G401.6 (cell line): ENCODE results near the gene ZC2HC1B.
A peak's percentile ranks its signal among the peaks of the same experiment; 100 is the strongest.

ENCODE experiments used
- FAIRE-seq: peaks from 2 replicates; lab custom pipeline; 2012; peaks lifted over from hg19 to GRCh38; lab: Jason Lieb, UNC

Gene ZC2HC1B

GRCh38 chr6:143961886-143962878 lies 97.9 kb downstream of the ZC2HC1B start:
- FAIRE-seq = no peak

- no peak for FAIRE-seq
Measured at GRCh38 chr6:143963158-143963919, 99.1 kb downstream of the ZC2HC1B start.

DNA sequence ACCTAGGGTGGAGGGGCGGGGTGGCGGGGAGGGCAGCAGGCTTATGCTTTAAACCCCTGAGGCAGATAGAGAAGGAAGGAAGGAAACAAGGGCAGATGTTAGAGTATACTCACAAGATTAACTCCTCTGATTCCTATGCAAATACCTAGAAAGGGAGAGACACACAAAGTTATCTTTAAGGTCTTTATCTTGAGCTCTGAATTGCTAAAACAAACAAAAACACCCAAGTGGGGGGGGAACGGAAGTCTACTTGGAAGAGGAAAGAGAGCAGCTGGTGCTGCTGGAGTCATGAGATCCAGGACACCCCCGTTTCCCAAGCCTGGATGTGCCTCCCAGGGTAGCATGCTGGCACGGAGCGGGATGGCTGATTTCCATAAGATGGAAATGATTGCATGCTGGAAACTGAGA lies 100.4 kb downstream of the ZC2HC1B start:
- FAIRE-seq = no peak

DNA sequence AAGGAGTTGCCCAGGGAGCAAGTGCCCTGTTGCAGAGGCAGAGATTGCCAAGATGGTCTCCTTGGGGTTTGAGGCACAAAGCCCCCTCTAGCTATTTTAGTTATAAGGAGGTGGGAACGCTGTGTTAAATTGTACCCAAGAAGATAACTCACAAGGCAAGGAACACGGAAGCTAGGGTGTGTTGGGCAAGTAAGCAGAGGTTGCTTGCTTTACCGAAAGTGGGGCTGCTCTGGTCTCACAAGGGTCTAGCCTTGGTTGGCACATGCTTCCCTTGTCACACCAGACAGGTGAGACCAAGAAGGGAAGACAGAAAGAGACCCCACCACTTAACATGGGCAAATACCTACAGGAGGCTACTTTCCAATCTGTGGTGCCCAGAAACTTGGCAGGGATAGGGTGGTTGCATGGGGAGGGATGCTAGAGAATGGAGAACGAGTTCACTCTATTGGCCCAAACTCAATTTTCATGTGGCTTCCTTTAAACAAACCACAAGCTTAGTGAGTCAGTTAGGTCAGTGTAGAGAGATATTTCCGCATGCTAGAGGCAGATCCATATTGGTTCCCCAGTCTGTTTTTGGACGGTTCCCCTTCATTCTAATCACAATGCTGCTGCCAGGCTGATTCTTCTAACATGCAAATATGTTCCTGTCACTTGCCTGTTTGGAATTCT lies 101.4 kb downstream of the ZC2HC1B start:
- no peak for FAIRE-seq

DNA sequence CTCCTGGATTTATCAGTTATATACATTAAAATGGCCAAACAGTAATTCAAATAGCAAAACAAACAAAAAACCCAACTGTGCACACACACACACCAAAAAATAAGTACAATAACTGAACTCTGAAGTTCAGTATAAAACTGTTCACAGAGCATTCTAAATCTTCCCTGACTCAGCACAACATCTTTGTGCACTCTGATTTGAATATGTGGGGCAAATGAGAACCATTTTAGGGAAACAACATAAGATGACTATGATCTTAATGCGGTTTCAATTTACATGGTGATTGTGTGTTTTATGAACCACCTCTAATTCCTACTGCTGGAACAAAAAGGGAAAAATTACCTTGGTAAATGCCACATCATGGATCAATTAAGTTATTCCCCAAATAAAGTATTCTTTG lies 102.0 kb downstream of the ZC2HC1B start:
- FAIRE-seq = no peak

DNA sequence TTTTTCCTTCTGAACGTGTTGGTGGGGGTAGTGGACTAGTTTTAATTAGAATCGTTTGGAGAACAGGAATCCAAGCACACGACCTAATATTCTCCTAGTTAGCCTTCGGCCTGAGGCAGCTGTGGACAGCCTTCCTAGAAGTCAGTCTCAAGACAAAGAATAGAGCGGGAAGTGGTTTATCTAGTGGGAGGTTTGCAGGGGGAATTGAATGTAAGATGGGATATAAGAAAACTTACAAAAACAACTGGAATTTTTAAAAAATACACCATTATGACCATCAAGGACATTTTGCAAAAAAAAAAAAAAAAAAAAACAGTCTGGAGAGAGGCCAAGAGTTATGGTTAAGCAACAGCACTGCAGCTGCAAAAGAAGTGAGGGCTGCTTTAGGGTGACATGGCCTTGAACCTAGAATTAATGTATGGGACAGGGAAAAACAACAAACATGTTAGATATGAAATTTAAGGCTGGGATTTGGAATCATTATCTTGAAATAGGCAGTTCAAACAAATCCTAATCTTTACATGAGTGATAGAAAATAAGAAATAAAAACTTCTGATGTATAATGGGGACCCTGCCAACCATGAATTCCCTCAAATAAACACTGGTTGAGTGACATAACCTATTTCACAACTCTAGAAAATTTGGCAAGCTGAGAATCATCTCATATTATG lies 103.6 kb downstream of the ZC2HC1B start:
- no peak for FAIRE-seq

DNA sequence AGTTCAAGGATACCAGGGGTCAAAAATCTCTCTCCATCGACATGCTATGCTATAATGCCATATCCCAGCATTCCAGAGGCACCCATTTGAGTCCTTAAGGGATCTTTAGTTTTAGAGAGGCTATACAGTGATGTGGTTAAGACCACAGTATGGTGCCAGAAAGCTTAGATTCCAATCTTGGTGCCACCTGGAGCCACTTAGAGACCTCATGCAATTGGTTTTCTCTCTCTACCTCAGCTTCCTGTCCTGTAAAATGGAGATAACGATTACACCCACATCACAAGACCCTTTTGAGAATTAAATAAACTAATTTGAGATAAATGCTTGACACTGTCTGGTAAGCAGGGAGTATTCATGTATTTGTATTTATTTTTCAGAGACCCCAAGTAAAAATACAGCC lies 104.8 kb downstream of the ZC2HC1B start:
- FAIRE-seq = no peak

DNA sequence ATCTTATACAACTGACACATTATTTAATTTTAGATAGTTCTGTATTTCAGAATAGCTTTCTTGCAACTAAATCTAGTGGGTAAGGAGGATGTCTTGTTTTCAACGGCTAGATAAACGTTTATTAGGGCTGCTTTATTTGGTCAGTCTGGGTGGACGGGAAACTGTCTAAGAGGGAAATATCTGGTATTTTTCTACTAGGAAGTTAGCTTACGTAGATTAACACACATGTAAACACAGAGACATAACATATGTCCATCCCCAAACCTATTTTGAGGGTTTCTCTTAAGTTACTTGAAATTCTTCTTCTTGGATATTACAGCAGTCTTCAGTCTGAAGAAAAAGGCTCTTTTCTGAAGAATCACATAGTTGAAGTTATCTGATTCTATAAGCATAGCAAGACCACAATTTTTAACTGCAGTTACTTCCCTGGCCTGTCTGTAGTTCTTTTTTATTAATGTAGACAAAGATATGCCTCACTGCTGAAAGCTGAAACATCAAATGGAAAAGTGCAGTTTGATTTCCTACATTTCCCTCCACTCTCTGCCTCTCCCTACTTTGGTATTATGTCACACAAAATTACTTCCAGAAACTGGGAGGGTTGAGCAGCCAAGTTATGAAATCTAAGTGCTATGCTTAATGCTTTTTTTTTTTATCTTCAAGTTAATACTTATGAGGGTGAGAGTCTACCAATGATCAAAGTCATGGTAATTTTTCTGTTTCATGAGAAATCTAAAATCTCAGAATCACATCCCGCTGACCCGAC lies 106.4 kb downstream of the ZC2HC1B start:
- no peak for FAIRE-seq

- FAIRE-seq = peak; percentile 42
Measured at GRCh38 chr6:143971482-143972205, 107.4 kb downstream of the ZC2HC1B start.

- FAIRE-seq = no peak
Measured at GRCh38 chr6:143973097-143973966, 109.1 kb downstream of the ZC2HC1B start.

GRCh38 chr6:143974089-143974488 lies 109.8 kb downstream of the ZC2HC1B start:
- no peak for FAIRE-seq

DNA sequence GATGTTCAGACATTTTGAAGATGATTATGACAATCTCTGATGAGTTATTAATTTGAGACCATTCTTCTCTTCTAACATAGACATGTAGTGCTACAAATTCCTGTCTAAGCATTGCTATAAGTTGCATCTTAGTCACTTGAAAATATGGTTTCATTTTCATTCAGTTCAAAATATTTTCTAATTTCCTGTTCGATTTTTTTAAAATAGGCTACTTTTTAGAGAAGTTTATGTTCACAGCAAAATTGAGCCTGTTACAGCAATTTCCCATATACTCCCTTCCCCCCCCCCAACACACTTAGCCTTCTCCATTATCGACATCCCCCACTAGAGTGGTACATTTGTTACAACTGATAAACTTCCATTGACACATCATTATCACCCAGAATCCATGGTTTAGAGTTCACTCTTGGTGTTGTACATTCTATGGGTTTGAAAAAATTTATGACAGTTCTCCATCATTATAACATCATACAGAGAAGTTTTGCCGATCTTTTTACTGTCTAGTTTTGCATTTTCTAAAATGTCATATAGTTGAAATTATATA lies 112.6 kb downstream of the ZC2HC1B start:
- FAIRE-seq = no peak

DNA sequence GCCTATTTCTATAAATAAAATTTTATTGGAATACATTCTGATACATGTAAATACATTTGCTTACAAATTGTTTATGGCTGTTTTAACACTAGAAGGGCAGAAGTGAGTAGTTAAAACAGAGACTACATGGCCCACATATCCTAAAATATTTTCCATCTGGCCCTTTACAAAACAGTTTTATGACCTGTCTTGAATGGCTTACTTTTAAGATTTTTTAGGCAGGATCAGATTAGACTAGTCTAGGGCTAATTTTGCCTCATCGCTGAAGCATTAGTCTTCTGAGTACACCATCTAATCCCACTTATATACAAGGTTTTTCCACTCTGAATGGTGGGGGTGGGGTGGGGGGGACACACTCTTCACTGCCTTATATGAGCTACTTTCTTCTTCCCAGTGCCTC lies 116.6 kb downstream of the ZC2HC1B start:
- no peak for FAIRE-seq

GRCh38 chr6:143982968-143983367 lies 118.7 kb downstream of the ZC2HC1B start:
- FAIRE-seq = no peak

DNA sequence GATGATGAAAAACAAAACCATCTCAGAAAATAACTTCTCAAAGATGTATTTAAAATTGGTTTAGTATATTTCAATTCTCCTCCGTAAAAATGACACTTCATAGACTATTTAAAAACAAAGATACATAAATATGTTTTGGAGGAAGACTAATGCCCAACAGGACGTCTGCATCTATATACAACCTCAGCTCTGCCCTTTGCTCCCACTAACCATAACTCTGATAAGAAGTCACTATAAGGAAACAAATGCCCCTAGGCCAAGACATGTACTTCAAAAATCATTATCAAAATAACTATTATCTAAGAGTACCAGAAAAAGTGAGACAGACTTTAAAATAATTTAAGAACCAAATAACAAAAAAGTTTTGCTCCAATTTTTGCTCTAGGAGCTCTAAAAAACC lies 120.4 kb downstream of the ZC2HC1B start:
- FAIRE-seq = no peak

DNA sequence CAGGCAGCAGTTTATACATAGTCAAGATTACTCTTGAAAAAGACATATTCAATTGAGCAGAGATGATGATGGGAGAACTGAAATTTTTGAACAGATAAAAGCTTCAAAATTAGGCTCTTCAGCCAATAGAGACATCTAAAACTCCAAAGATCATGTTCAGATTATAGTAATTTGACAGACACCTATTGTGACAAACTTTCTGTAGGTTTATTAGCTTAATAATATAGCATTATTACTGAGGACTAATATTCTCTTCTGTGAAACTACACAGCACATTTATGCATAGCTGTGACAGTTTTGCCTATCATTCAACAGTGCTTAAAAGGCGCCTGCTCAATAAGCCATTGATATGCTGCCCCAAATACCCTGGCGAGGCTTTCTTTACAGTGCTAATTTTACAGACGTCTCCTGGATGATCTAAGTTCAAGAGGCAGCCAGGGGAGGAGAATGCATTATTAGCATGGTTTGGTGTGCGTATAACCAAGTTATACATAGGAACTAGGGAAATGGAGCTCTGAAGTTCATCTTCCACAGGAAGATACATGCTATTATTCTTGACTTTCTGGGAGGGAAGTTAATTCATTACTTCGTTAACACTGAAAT lies 122.3 kb downstream of the ZC2HC1B start:
- FAIRE-seq = no peak
